ENCODE data around the gene FGF8. TPM values are rescaled to one million over a fixed set of nuclear protein-coding genes. Genes with fewer than 3 reads are reported as not detected.

Gene FGF8
- total and polyA plus RNA-seq, 9 of the 15 experiments (the other 6 are each of a cell fraction or from before 2014, with no cell fraction given), result 0.13 to 0.82 (median 0.37) TPM; not detected in 5

DNA sequence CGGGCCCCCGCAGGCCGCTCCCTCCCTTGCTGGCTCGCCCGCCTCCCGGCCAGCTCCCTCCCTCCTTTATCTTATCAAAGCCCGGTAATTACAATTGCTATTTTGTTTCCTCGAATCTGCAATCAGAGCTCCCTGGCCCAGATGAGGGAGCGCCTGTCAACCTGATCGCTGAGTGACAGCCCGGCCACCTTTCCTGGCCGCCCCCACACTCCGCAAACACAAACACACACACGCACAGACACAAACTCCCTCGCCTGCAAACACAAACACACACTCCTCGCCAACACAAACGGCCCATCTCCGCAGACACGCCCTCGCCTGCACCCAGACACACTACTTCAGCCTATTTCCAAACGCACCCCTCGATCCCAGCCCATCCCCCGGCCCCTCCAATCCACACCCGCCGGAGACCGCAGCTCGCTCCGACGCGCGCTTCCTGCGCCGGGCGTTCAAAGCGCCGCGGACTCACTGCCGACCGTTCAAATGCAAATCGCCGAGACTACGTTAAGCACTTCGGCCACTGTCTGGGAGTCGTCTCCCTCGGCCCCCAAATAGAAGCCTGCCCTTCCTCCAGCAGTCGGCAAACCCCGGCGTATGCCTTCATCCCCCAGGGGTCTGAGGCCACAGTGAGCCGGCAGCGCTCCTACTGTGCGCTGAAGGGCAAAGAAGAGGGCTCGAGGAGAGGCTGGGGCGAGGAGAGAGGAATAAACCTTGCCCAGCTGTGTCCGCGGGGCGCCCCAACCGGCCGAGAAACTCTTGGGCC lies 3.0 kb upstream of the FGF8 start (continued):
- TF ChIP-seq DDX20 (tag; IDR thresholded peaks at IDR 0.05; ENCODE audit: low read depth) (no peak), U2AF2 (optimal IDR thresholded peaks at IDR 0.05; ENCODE audit: low read depth, low read length) (no peak), EHMT2 (IDR thresholded peaks at IDR 0.05) (no peak), ASH1L (IDR thresholded peaks at IDR 0.05; ENCODE audit: borderline replicate concordance, low read depth, partially characterized antibody) (no peak), POLR2AphosphoS5 (IDR thresholded peaks at IDR 0.05; ENCODE audit: control insufficient read depth, insufficient read depth, low read depth, low read length) (no peak), ZNF57 (CRISPR knock-in tag; IDR thresholded peaks at IDR 0.05) (no peak), ZBTB7A (IDR thresholded peaks at IDR 0.05; ENCODE audit: borderline replicate concordance, control insufficient read depth, low read depth, low read length) (no peak), PCBP1 (IDR thresholded peaks at IDR 0.05; ENCODE audit: low read depth, low read length, poor library complexity, severe bottlenecking) (no peak), FOXJ2 (tag; IDR thresholded peaks at IDR 0.05) (no peak), BCOR (IDR thresholded peaks at IDR 0.05) (no peak), ARID2 (IDR thresholded peaks at IDR 0.05) (no peak), HDAC6 (IDR thresholded peaks at IDR 0.05; ENCODE audit: low read depth, low read length) (no peak), KDM1A (IDR thresholded peaks at IDR 0.05) (peak; percentile 53 to 60; a peak in 2 of 4 replicates)
- TF ChIP-seq, protein P1, sequence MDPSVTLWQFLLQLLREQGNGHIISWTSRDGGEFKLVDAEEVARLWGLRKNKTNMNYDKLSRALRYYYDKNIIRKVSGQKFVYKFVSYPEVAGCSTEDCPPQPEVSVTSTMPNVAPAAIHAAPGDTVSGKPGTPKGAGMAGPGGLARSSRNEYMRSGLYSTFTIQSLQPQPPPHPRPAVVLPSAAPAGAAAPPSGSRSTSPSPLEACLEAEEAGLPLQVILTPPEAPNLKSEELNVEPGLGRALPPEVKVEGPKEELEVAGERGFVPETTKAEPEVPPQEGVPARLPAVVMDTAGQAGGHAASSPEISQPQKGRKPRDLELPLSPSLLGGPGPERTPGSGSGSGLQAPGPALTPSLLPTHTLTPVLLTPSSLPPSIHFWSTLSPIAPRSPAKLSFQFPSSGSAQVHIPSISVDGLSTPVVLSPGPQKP (CRISPR knock-in tag; IDR thresholded peaks at IDR 0.05), result no peak
- TF ChIP-seq, protein P2, sequence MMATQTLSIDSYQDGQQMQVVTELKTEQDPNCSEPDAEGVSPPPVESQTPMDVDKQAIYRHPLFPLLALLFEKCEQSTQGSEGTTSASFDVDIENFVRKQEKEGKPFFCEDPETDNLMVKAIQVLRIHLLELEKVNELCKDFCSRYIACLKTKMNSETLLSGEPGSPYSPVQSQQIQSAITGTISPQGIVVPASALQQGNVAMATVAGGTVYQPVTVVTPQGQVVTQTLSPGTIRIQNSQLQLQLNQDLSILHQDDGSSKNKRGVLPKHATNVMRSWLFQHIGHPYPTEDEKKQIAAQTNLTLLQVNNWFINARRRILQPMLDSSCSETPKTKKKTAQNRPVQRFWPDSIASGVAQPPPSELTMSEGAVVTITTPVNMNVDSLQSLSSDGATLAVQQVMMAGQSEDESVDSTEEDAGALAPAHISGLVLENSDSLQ (IDR thresholded peaks at IDR 0.05), result peak; percentile 90
- TF ChIP-seq, protein P3, sequence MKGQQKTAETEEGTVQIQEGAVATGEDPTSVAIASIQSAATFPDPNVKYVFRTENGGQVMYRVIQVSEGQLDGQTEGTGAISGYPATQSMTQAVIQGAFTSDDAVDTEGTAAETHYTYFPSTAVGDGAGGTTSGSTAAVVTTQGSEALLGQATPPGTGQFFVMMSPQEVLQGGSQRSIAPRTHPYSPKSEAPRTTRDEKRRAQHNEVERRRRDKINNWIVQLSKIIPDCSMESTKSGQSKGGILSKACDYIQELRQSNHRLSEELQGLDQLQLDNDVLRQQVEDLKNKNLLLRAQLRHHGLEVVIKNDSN (CRISPR knock-in tag; IDR thresholded peaks at IDR 0.05), result no peak
- TF ChIP-seq, protein P4, sequence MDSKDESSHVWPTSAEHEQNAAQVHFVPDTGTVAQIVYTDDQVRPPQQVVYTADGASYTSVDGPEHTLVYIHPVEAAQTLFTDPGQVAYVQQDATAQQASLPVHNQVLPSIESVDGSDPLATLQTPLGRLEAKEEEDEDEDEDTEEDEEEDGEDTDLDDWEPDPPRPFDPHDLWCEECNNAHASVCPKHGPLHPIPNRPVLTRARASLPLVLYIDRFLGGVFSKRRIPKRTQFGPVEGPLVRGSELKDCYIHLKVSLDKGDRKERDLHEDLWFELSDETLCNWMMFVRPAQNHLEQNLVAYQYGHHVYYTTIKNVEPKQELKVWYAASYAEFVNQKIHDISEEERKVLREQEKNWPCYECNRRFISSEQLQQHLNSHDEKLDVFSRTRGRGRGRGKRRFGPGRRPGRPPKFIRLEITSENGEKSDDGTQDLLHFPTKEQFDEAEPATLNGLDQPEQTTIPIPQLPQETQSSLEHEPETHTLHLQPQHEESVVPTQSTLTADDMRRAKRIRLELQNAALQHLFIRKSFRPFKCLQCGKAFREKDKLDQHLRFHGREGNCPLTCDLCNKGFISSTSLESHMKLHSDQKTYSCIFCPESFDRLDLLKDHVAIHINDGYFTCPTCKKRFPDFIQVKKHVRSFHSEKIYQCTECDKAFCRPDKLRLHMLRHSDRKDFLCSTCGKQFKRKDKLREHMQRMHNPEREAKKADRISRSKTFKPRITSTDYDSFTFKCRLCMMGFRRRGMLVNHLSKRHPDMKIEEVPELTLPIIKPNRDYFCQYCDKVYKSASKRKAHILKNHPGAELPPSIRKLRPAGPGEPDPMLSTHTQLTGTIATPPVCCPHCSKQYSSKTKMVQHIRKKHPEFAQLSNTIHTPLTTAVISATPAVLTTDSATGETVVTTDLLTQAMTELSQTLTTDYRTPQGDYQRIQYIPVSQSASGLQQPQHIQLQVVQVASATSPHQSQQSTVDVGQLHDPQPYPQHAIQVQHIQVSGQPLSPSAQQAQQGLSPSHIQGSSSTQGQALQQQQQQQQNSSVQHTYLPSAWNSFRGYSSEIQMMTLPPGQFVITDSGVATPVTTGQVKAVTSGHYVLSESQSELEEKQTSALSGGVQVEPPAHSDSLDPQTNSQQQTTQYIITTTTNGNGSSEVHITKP (IDR thresholded peaks at IDR 0.05; ENCODE audit: partially characterized antibody), result no peak
- TF ChIP-seq, protein P5, sequence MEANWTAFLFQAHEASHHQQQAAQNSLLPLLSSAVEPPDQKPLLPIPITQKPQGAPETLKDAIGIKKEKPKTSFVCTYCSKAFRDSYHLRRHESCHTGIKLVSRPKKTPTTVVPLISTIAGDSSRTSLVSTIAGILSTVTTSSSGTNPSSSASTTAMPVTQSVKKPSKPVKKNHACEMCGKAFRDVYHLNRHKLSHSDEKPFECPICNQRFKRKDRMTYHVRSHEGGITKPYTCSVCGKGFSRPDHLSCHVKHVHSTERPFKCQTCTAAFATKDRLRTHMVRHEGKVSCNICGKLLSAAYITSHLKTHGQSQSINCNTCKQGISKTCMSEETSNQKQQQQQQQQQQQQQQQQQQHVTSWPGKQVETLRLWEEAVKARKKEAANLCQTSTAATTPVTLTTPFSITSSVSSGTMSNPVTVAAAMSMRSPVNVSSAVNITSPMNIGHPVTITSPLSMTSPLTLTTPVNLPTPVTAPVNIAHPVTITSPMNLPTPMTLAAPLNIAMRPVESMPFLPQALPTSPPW (CRISPR knock-in tag; IDR thresholded peaks at IDR 0.05), result peak; percentile 53
- TF ChIP-seq, protein P6, sequence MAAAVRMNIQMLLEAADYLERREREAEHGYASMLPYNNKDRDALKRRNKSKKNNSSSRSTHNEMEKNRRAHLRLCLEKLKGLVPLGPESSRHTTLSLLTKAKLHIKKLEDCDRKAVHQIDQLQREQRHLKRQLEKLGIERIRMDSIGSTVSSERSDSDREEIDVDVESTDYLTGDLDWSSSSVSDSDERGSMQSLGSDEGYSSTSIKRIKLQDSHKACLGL (CRISPR knock-in tag; IDR thresholded peaks at IDR 0.05; ENCODE audit: borderline replicate concordance, poor library complexity, severe bottlenecking), result no peak

All from K562 (cell line).